ENCODE data around the gene CTXN1. TPM values are rescaled to one million over a fixed set of nuclear protein-coding genes. Genes with fewer than 3 reads are reported as not detected.

Gene CTXN1
- 10.4 to 21.1 TPM (median 20.1 TPM) in 5 replicates for total RNA-seq (2022; extraction: Qiagen RNA extraction; ENCODE audit: low read depth)

GRCh38 chr19:7926021-7926726 lies at the start of gene CTXN1:
Gene CTXN1 (minus strand): TSS chr19:7926135. CDS start chr19:7925538, 597 bp downstream.

GRCh38 chr19:7943444-7944176 lies 17.7 kb upstream of the CTXN1 start, which contains the start of gene TIMM44:
Gene TIMM44 (minus strand): TSS chr19:7943666. CDS start chr19:7943651, 15 bp downstream.

GRCh38 chr19:7919610-7920518 lies 6.1 kb downstream of the CTXN1 start, which contains the start of gene SNAPC2:
Gene SNAPC2 (plus strand): TSS chr19:7920338. CDS start chr19:7920367, 29 bp downstream.

GRCh38 chr19:7914598-7915045 lies 11.3 kb downstream of the CTXN1 start, which contains the start of gene TGFBR3L:
Gene TGFBR3L (plus strand): TSS chr19:7914830.

GRCh38 chr19:7903244-7904073 lies 22.5 kb downstream of the CTXN1 start, which contains the start of gene MAP2K7:
Gene MAP2K7 (plus strand): TSS chr19:7903877. CDS start chr19:7903945, 68 bp downstream.

GRCh38 chr19:7888145-7888825 lies 37.6 kb downstream of the CTXN1 start, which contains the start of gene LRRC8E:
Gene LRRC8E (plus strand): TSS chr19:7888510. CDS start chr19:7895604, 7,094 bp downstream.

Other genes with a start within 250 kb of the CTXN1 start
- not detected in 5 replicates for gene MCEMP1, start 249.0 kb downstream of the CTXN1 start, total RNA-seq (2022; extraction: Qiagen RNA extraction; ENCODE audit: low read depth)
- 52.4 to 111 TPM (median 106 TPM) in 5 replicates for gene TRAPPC5, start 245.3 kb downstream of the CTXN1 start, total RNA-seq (2022; extraction: Qiagen RNA extraction; ENCODE audit: low read depth)
- gene FCER2, start 224.0 kb downstream of the CTXN1 start, total RNA-seq (2022; extraction: Qiagen RNA extraction; ENCODE audit: low read depth): not detected in 5 replicates
- gene CLEC4G, start 194.0 kb downstream of the CTXN1 start, total RNA-seq (2022; extraction: Qiagen RNA extraction; ENCODE audit: low read depth): not detected in 5 replicates
- gene CD209, start 178.6 kb downstream of the CTXN1 start, total RNA-seq (2022; extraction: Qiagen RNA extraction; ENCODE audit: low read depth): not detected in 5 replicates
- not detected in 5 replicates for gene CLEC4M, start 162.9 kb downstream of the CTXN1 start, total RNA-seq (2022; extraction: Qiagen RNA extraction; ENCODE audit: low read depth)
- 1.3 to 1.7 TPM (median 1.5 TPM) in 5 replicates for gene EVI5L, start 95.9 kb downstream of the CTXN1 start, total RNA-seq (2022; extraction: Qiagen RNA extraction; ENCODE audit: low read depth)
- gene PRR36, start 51.7 kb downstream of the CTXN1 start, total RNA-seq (2022; extraction: Qiagen RNA extraction; ENCODE audit: low read depth): 0.22 to 0.49 TPM (median 0.41 TPM) in 5 replicates
- gene LRRC8E, start 37.6 kb downstream of the CTXN1 start, total RNA-seq (2022; extraction: Qiagen RNA extraction; ENCODE audit: low read depth): 5.1 to 7.1 TPM (median 6.3 TPM) in 5 replicates
- 10.9 to 15.6 TPM (median 14.6 TPM) in 5 replicates for gene MAP2K7, start 22.3 kb downstream of the CTXN1 start, total RNA-seq (2022; extraction: Qiagen RNA extraction; ENCODE audit: low read depth)
- 1.1 to 2.2 TPM (median 1.9 TPM) in 5 replicates for gene TGFBR3L, start 11.3 kb downstream of the CTXN1 start, total RNA-seq (2022; extraction: Qiagen RNA extraction; ENCODE audit: low read depth)
- gene SNAPC2, start 5.8 kb downstream of the CTXN1 start, total RNA-seq (2022; extraction: Qiagen RNA extraction; ENCODE audit: low read depth): 19.7 to 30.6 TPM (median 27.1 TPM) in 5 replicates
- gene TIMM44, start 17.5 kb upstream of the CTXN1 start, total RNA-seq (2022; extraction: Qiagen RNA extraction; ENCODE audit: low read depth): 24.7 to 28.6 TPM (median 27.5 TPM) in 5 replicates
- 66.2 to 71.1 TPM (median 68.4 TPM) in 5 replicates for gene ELAVL1, start 79.5 kb upstream of the CTXN1 start, total RNA-seq (2022; extraction: Qiagen RNA extraction; ENCODE audit: low read depth)
- not detected in 5 replicates for gene CCL25, start 126.6 kb upstream of the CTXN1 start, total RNA-seq (2022; extraction: Qiagen RNA extraction; ENCODE audit: low read depth)
- gene FBN3, start 223.5 kb upstream of the CTXN1 start, total RNA-seq (2022; extraction: Qiagen RNA extraction; ENCODE audit: low read depth): not detected in 5 replicates